ENCODE results near the gene RPE65. TPM values are rescaled to one million over a fixed set of nuclear protein-coding genes. Genes with fewer than 3 reads are reported as not detected.

RPE65 gene
- total RNA-seq, 1 donor from 2014 or later = not detected

DNA sequence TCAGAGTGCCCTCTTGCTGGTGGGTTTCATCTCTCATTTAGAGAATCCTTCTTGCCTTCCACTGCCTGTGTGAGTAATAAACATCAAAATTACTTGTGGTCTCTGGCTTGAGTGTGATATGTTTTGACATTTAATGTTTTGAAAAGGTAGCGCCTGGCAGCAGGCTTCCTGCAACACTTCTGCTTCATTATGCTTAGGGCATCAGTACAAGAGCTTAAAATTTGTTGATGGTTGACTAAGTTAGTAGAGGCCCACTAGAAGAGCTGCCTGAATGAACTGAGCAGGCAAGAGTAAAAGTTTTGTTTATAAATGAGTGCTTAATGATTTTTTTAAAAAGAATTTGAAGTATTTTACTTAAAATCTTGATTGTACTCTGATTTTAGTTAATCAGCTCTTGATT is 6.4 kb upstream of the RPE65 start:
- H3K4me1 ChIP-seq (ENCODE audit: control insufficient read depth in 3 of 3, insufficient read depth in 3 of 3, low read length in 3 of 3) = no peaks in the 10 kb centered on the region
- H3K4me3 ChIP-seq (ENCODE audit: low read length in 3 of 3) = no peak overlapping the region
- H3K9me3 ChIP-seq (ENCODE audit: control insufficient read depth in 3 of 3, low read length in 3 of 3) = no peaks in the 10 kb centered on the region
- no peaks in the 10 kb centered on the region for H3K27me3 ChIP-seq (ENCODE audit: control insufficient read depth in 3 of 3, insufficient read depth in 3 of 3, low read length in 3 of 3)
- H3K9ac ChIP-seq (ENCODE audit: low read depth in 1 of 3, low read length in 3 of 3) = no peak overlapping the region
- no peaks in the 10 kb centered on the region for H3K36me3 ChIP-seq (ENCODE audit: control insufficient read depth in 3 of 3, insufficient read depth in 3 of 3, low read length in 3 of 3)
- H3K27ac ChIP-seq (ENCODE audit: low read depth, low read length) = no peak overlapping the region

DNA sequence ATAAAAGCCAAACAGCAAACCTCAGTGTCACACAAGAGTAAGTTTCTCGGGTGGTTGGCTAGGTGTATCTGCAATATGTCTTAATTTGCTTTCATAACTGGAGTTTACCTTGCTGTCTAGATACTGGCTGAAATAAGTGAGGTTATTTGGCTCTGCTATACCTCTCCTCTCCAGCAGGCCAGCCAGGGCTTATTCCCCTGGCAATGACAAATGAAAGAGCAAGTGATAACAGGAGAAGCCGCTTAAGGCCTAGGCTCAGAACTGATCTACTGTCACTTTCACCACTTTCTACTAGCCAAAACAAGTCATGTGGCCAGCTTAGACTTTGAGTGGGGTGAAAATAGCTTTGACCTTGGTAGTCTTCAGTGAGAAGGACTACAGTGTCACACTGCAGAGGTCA is 4.8 kb upstream of the RPE65 start:
- H3K4me3 ChIP-seq (ENCODE audit: low read length in 3 of 3) = no peak overlapping the region
- H3K27ac ChIP-seq (ENCODE audit: low read depth, low read length) = no peak overlapping the region
- no peaks in the 10 kb centered on the region for H3K36me3 ChIP-seq (ENCODE audit: control insufficient read depth in 3 of 3, insufficient read depth in 3 of 3, low read length in 3 of 3)
- H3K9me3 ChIP-seq (ENCODE audit: control insufficient read depth in 3 of 3, low read length in 3 of 3) = no peaks in the 10 kb centered on the region
- H3K27me3 ChIP-seq (ENCODE audit: control insufficient read depth in 3 of 3, insufficient read depth in 3 of 3, low read length in 3 of 3) = no peaks in the 10 kb centered on the region
- H3K4me1 ChIP-seq (ENCODE audit: control insufficient read depth in 3 of 3, insufficient read depth in 3 of 3, low read length in 3 of 3) = no peaks in the 10 kb centered on the region
- no peak overlapping the region for H3K9ac ChIP-seq (ENCODE audit: low read depth in 1 of 3, low read length in 3 of 3)

DNA sequence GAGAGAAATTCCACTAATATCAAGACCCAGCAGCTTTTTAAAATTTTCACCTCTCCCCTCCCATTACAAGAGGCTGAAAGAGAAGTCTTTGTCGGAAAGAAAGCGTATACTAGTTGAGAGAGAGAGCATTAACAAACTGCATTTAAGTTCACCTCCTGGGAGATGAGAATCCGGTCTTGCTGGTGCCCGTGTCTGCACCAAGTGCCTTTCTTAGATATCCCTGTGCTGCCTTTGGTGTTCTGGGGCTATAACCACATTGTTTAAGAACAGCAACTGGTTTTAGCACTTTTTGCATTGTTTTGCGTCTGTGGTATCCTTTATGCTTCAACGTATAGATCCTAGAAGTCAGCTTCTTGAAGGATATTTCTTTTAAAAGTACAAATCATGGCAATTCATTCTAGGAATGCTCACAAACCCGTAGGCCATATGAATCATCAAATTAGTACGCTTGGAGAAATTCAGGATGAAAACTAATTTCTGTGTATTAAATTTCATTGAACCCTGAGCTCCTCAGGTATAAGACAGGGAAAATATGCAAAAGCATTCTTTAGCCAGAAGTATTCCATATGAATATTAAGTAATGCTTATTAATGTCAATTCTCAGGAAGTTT is 3.4 kb upstream of the RPE65 start:
- Histone ChIP-seq H3K27ac (ENCODE audit: low read depth, low read length) (no peak overlapping the region), H3K4me1 (ENCODE audit: control insufficient read depth in 3 of 3, insufficient read depth in 3 of 3, low read length in 3 of 3) (no peaks in the 10 kb centered on the region), H3K9ac (ENCODE audit: low read depth in 1 of 3, low read length in 3 of 3) (no peak overlapping the region), H3K9me3 (ENCODE audit: control insufficient read depth in 3 of 3, low read length in 3 of 3) (no peaks in the 10 kb centered on the region), H3K36me3 (ENCODE audit: control insufficient read depth in 3 of 3, insufficient read depth in 3 of 3, low read length in 3 of 3) (no peaks in the 10 kb centered on the region), H3K27me3 (ENCODE audit: control insufficient read depth in 3 of 3, insufficient read depth in 3 of 3, low read length in 3 of 3) (no peaks in the 10 kb centered on the region), H3K4me3 (ENCODE audit: low read length in 3 of 3) (no peak overlapping the region)

- Histone ChIP-seq H3K4me3 (ENCODE audit: low read length in 3 of 3) (no peak overlapping the region), H3K27me3 (ENCODE audit: control insufficient read depth in 3 of 3, insufficient read depth in 3 of 3, low read length in 3 of 3) (peaks cover 0 to 3% (median 0%) of the 10 kb centered on the region in 3 donors), H3K4me1 (ENCODE audit: control insufficient read depth in 3 of 3, insufficient read depth in 3 of 3, low read length in 3 of 3) (no peaks in the 10 kb centered on the region), H3K9me3 (ENCODE audit: control insufficient read depth in 3 of 3, low read length in 3 of 3) (no peaks in the 10 kb centered on the region), H3K36me3 (ENCODE audit: control insufficient read depth in 3 of 3, insufficient read depth in 3 of 3, low read length in 3 of 3) (no peaks in the 10 kb centered on the region), H3K9ac (ENCODE audit: low read depth in 1 of 3, low read length in 3 of 3) (no peak overlapping the region), H3K27ac (ENCODE audit: low read depth, low read length) (no peak overlapping the region)
Measured at GRCh38 chr1:68448365-68448764, 1.4 kb downstream of the RPE65 start.

- H3K27ac ChIP-seq (ENCODE audit: low read depth, low read length) = no peak overlapping the region
- H3K9me3 ChIP-seq (ENCODE audit: control insufficient read depth in 3 of 3, low read length in 3 of 3) = no peaks in the 10 kb centered on the region
- peaks cover 0 to 3% (median 0%) of the 10 kb centered on the region in 3 donors for H3K27me3 ChIP-seq (ENCODE audit: control insufficient read depth in 3 of 3, insufficient read depth in 3 of 3, low read length in 3 of 3)
- H3K36me3 ChIP-seq (ENCODE audit: control insufficient read depth in 3 of 3, insufficient read depth in 3 of 3, low read length in 3 of 3) = no peaks in the 10 kb centered on the region
- H3K4me3 ChIP-seq (ENCODE audit: low read length in 3 of 3) = no peak overlapping the region
- no peaks in the 10 kb centered on the region for H3K4me1 ChIP-seq (ENCODE audit: control insufficient read depth in 3 of 3, insufficient read depth in 3 of 3, low read length in 3 of 3)
- no peak overlapping the region for H3K9ac ChIP-seq (ENCODE audit: low read depth in 1 of 3, low read length in 3 of 3)
Measured at GRCh38 chr1:68445709-68446108, 4.0 kb downstream of the RPE65 start.

- Histone ChIP-seq H3K27ac (ENCODE audit: low read depth, low read length) (no peak overlapping the region), H3K9ac (ENCODE audit: low read depth in 1 of 3, low read length in 3 of 3) (no peak overlapping the region), H3K9me3 (ENCODE audit: control insufficient read depth in 3 of 3, low read length in 3 of 3) (no peaks in the 10 kb centered on the region), H3K4me1 (ENCODE audit: control insufficient read depth in 3 of 3, insufficient read depth in 3 of 3, low read length in 3 of 3) (no peaks in the 10 kb centered on the region), H3K36me3 (ENCODE audit: control insufficient read depth in 3 of 3, insufficient read depth in 3 of 3, low read length in 3 of 3) (no peaks in the 10 kb centered on the region), H3K27me3 (ENCODE audit: control insufficient read depth in 3 of 3, insufficient read depth in 3 of 3, low read length in 3 of 3) (peaks cover 0 to 3% (median 0%) of the 10 kb centered on the region in 3 donors), H3K4me3 (ENCODE audit: low read length in 3 of 3) (no peak overlapping the region)
Measured at GRCh38 chr1:68442822-68443556, 6.8 kb downstream of the RPE65 start.

DNA sequence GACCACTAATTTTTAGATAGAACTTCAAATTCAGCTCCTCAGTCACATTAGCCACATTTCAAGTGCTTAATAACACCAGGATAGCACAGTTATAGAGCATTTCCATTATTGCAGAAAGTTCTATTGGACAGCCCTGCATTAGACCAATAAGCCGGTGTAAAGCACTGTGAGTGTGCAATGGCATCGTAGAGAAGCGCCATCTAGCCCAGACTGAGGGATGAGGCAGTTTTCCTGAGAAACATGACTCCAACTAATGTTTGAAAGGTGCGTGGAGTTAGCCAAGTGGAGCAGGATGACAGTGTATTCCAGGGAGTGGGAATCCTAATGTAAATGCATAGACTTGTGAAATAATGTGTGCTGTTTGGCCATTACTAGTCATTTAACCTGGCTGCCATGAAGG is 7.7 kb downstream of the RPE65 start:
- Histone ChIP-seq H3K27me3 (ENCODE audit: control insufficient read depth in 3 of 3, insufficient read depth in 3 of 3, low read length in 3 of 3) (peaks cover 0 to 3% (median 0%) of the 10 kb centered on the region in 3 donors), H3K4me3 (ENCODE audit: low read length in 3 of 3) (no peak overlapping the region), H3K36me3 (ENCODE audit: control insufficient read depth in 3 of 3, insufficient read depth in 3 of 3, low read length in 3 of 3) (no peaks in the 10 kb centered on the region), H3K9me3 (ENCODE audit: control insufficient read depth in 3 of 3, low read length in 3 of 3) (no peaks in the 10 kb centered on the region), H3K27ac (ENCODE audit: low read depth, low read length) (no peak overlapping the region), H3K4me1 (ENCODE audit: control insufficient read depth in 3 of 3, insufficient read depth in 3 of 3, low read length in 3 of 3) (no peaks in the 10 kb centered on the region), H3K9ac (ENCODE audit: low read depth in 1 of 3, low read length in 3 of 3) (no peak overlapping the region)

GRCh38 chr1:68438310-68438709 is 11.4 kb downstream of the RPE65 start:
- Histone ChIP-seq H3K27ac (ENCODE audit: low read depth, low read length) (no peak overlapping the region), H3K36me3 (ENCODE audit: control insufficient read depth in 3 of 3, insufficient read depth in 3 of 3, low read length in 3 of 3) (no peaks in the 10 kb centered on the region), H3K9ac (ENCODE audit: low read depth in 1 of 3, low read length in 3 of 3) (no peak overlapping the region), H3K4me3 (ENCODE audit: low read length in 3 of 3) (no peak overlapping the region), H3K9me3 (ENCODE audit: control insufficient read depth in 3 of 3, low read length in 3 of 3) (no peaks in the 10 kb centered on the region), H3K4me1 (ENCODE audit: control insufficient read depth in 3 of 3, insufficient read depth in 3 of 3, low read length in 3 of 3) (no peaks in the 10 kb centered on the region), H3K27me3 (ENCODE audit: control insufficient read depth in 3 of 3, insufficient read depth in 3 of 3, low read length in 3 of 3) (no peaks in the 10 kb centered on the region)

GRCh38 chr1:68433395-68433794 is 16.4 kb downstream of the RPE65 start:
- Histone ChIP-seq H3K4me1 (ENCODE audit: control insufficient read depth in 3 of 3, insufficient read depth in 3 of 3, low read length in 3 of 3) (no peaks in the 10 kb centered on the region), H3K36me3 (ENCODE audit: control insufficient read depth in 3 of 3, insufficient read depth in 3 of 3, low read length in 3 of 3) (no peaks in the 10 kb centered on the region), H3K9me3 (ENCODE audit: control insufficient read depth in 3 of 3, low read length in 3 of 3) (no peaks in the 10 kb centered on the region), H3K9ac (ENCODE audit: low read depth in 1 of 3, low read length in 3 of 3) (no peak overlapping the region), H3K27me3 (ENCODE audit: control insufficient read depth in 3 of 3, insufficient read depth in 3 of 3, low read length in 3 of 3) (peaks cover 0 to 4% (median 0%) of the 10 kb centered on the region in 3 donors), H3K27ac (ENCODE audit: low read depth, low read length) (no peak overlapping the region), H3K4me3 (ENCODE audit: low read length in 3 of 3) (no peak overlapping the region)

- no peaks in the 10 kb centered on the region for H3K36me3 ChIP-seq (ENCODE audit: control insufficient read depth in 3 of 3, insufficient read depth in 3 of 3, low read length in 3 of 3)
- H3K9me3 ChIP-seq (ENCODE audit: control insufficient read depth in 3 of 3, low read length in 3 of 3) = no peaks in the 10 kb centered on the region
- peaks cover 0 to 4% (median 0%) of the 10 kb centered on the region in 3 donors for H3K27me3 ChIP-seq (ENCODE audit: control insufficient read depth in 3 of 3, insufficient read depth in 3 of 3, low read length in 3 of 3)
- H3K27ac ChIP-seq (ENCODE audit: low read depth, low read length) = no peak overlapping the region
- H3K9ac ChIP-seq (ENCODE audit: low read depth in 1 of 3, low read length in 3 of 3) = no peak overlapping the region
- H3K4me3 ChIP-seq (ENCODE audit: low read length in 3 of 3) = no peak overlapping the region
- H3K4me1 ChIP-seq (ENCODE audit: control insufficient read depth in 3 of 3, insufficient read depth in 3 of 3, low read length in 3 of 3) = no peaks in the 10 kb centered on the region
Measured at GRCh38 chr1:68431076-68431475, 18.7 kb downstream of the RPE65 start.
